Thoracic aorta (tissue), 2 donors: ENCODE measurements around the gene TTBK1. TPM values are rescaled to one million over a fixed set of nuclear protein-coding genes. Genes with fewer than 3 reads are reported as not detected.

Experiments
- ATAC-seq: fragments of 150-250 bp; one replicate; pipeline ENCODE4 v1.8.0; 2017; ENCODE audit warnings: low read depth; ENCODE audit not compliant: insufficient number of reproducible peaks, low FRiP score
- DNase-seq: peaks from one replicate; pipeline ENCODE4 v3.0.0-alpha.2; 2020; ENCODE audit warnings: low spot score
- H3K27ac ChIP-seq, 2 donors: fragments of 200-600 bp; sonication (generic); 1 replicate in 1 of 2; 2 replicates in 1 of 2; pipeline ENCODE4 v1.5.1; 2016; ENCODE audit warnings: mild to moderate bottlenecking in 2 of 2, moderate library complexity in 2 of 2
- H3K27me3 ChIP-seq: fragments of 200-600 bp; sonication (generic); replicated peaks from 2 replicates; pipeline ENCODE4 v1.6.0; 2016; ENCODE audit warnings: mild to moderate bottlenecking; ENCODE audit not compliant: insufficient read depth
- H3K36me3 ChIP-seq: fragments of 200-600 bp; sonication (generic); one replicate; pipeline ENCODE4 v1.5.1; 2016
- H3K4me1 ChIP-seq, 2 donors: fragments of 200-600 bp; sonication (generic); 1 replicate in 1 of 2; 2 replicates in 1 of 2; pipeline versions ENCODE4 v1.5.1 to v1.6.0; 2016; ENCODE audit warnings: low read depth in 2 of 2, mild to moderate bottlenecking in 1 of 2; ENCODE audit not compliant: control insufficient read depth in 1 of 2
- H3K4me3 ChIP-seq: fragments of 200-600 bp; sonication (generic); 2 replicates; pipeline ENCODE4 v1.5.1; 2016; ENCODE audit warnings: mild to moderate bottlenecking
- H3K9me3 ChIP-seq: fragments of 200-600 bp; sonication (generic); 2 replicates; pipeline ENCODE4 v1.5.1; 2016
- CTCF ChIP-seq: fragments of 200-600 bp; sonication (generic); IDR thresholded peaks from one replicate; pipeline ENCODE4 v1.5.1; 2019; ENCODE audit warnings: antibody characterized with exemption
- total RNA-seq, 2 donors: library from RNA; depleted of rRNA; stranded (reverse); fragments of >200 nt; gene quantifications; one replicate each; pipeline versions ENCODE4 v1.1.0 to v1.2.3, GENCODE V29; 2016

TTBK1 gene
- total RNA-seq, 2 donors from 2014 or later = not detected

GRCh38 chr6:43276577-43277305 is 33.5 kb downstream of the TTBK1 start:
- DNase-seq (no peak), ATAC-seq (no peak)
- H3K27ac ChIP-seq = no peak overlapping the region
- no peaks in the 10 kb centered on the region for H3K36me3 ChIP-seq
- H3K9me3 ChIP-seq = no peaks in the 10 kb centered on the region
- H3K4me3 ChIP-seq = no peak overlapping the region
- TF ChIP-seq CTCF = no peak
- H3K27me3 ChIP-seq = no peaks in the 10 kb centered on the region
- H3K4me1 ChIP-seq = peaks cover 0 to 14% of the 10 kb centered on the region in 2 donors

- Histone ChIP-seq H3K27me3 (no peaks in the 10 kb centered on the region), H3K9me3 (no peaks in the 10 kb centered on the region), H3K4me3 (no peak overlapping the region), H3K27ac (no peak overlapping the region), H3K4me1 (peaks cover 0 to 14% of the 10 kb centered on the region in 2 donors), H3K36me3 (no peaks in the 10 kb centered on the region)
- ATAC-seq = no peak
- TF ChIP-seq CTCF = no peak
- no peak for DNase-seq
Measured at GRCh38 chr6:43277306-43277642, 34.0 kb downstream of the TTBK1 start.

- DNase-seq (no peak), ATAC-seq (no peak)
- peaks cover 0 to 14% of the 10 kb centered on the region in 2 donors for H3K4me1 ChIP-seq
- no peak overlapping the region for H3K27ac ChIP-seq
- no peak for TF ChIP-seq CTCF
- no peaks in the 10 kb centered on the region for H3K36me3 ChIP-seq
- no peaks in the 10 kb centered on the region for H3K9me3 ChIP-seq
- H3K4me3 ChIP-seq = no peak overlapping the region
- no peaks in the 10 kb centered on the region for H3K27me3 ChIP-seq
Measured at GRCh38 chr6:43277643-43278523, 34.6 kb downstream of the TTBK1 start.

- Histone ChIP-seq H3K4me1 (peaks cover 0 to 14% of the 10 kb centered on the region in 2 donors), H3K27me3 (no peaks in the 10 kb centered on the region), H3K36me3 (no peaks in the 10 kb centered on the region), H3K27ac (no peak overlapping the region), H3K4me3 (no peak overlapping the region), H3K9me3 (no peaks in the 10 kb centered on the region)
- DNase-seq = no peak
- ATAC-seq = no peak
- TF ChIP-seq CTCF = no peak
Measured at GRCh38 chr6:43278524-43279078, 35.3 kb downstream of the TTBK1 start.

GRCh38 chr6:43280234-43280633 is 37.0 kb downstream of the TTBK1 start:
- Histone ChIP-seq H3K4me3 (no peak overlapping the region), H3K9me3 (no peaks in the 10 kb centered on the region), H3K27ac (no peak overlapping the region), H3K36me3 (no peaks in the 10 kb centered on the region), H3K4me1 (peaks cover 0 to 8% of the 10 kb centered on the region in 2 donors), H3K27me3 (no peaks in the 10 kb centered on the region)
- DNase-seq (no peak), ATAC-seq (no peak)
- TF ChIP-seq CTCF = no peak
